Hindlimb muscle (tissue), 1 donor: ENCODE results near the gene MGP. TPM values are rescaled to one million over a fixed set of nuclear protein-coding genes. Genes with fewer than 3 reads are reported as not detected.
A peak's percentile ranks its signal among the peaks of the same experiment; 100 is the strongest.

ENCODE experiments used
- DNase-seq: peaks from one replicate; pipeline ENCODE4 v3.0.0-alpha.2; 2013
- polyA plus RNA-seq: library from polyadenylated mRNA; unstranded; fragments of 120-200 nt; gene quantifications from one replicate; pipeline ENCODE4 v1.2.1, GENCODE V29; 2013; ENCODE audit not compliant: insufficient read length

Gene MGP
- polyA plus RNA-seq, result 190 TPM

GRCh38 chr12:14885718-14886221, at the start of gene MGP:
MGP (minus strand) TSS chr12:14885854; CDS start chr12:14885791, 63 bp downstream.
- DNase-seq, result peak; percentile 89

- DNase-seq, result no peak
Measured at GRCh38 chr12:14935031-14935430, 49.4 kb upstream of the MGP start.

GRCh38 chr12:14934511-14934910, 48.9 kb upstream of the MGP start:
- DNase-seq, result no peak

GRCh38 chr12:14931791-14932560, 46.3 kb upstream of the MGP start:
- DNase-seq, result no peak

- no peak for DNase-seq
Measured at GRCh38 chr12:14931359-14931758, 45.7 kb upstream of the MGP start.

- no peak for DNase-seq
Measured at GRCh38 chr12:14930299-14930698, 44.6 kb upstream of the MGP start.

- peak; percentile 65 for DNase-seq
Measured at GRCh38 chr12:14928931-14929330, 43.3 kb upstream of the MGP start.

- DNase-seq, result no peak
Measured at GRCh38 chr12:14927267-14927666, 41.6 kb upstream of the MGP start.

GRCh38 chr12:14924541-14924940, 38.9 kb upstream of the MGP start:
- no peak for DNase-seq

- DNase-seq, result no peak
Measured at GRCh38 chr12:14923944-14924343, 38.3 kb upstream of the MGP start.

GRCh38 chr12:14921218-14921617, 35.6 kb upstream of the MGP start:
- DNase-seq, result no peak

GRCh38 chr12:14920475-14921126, 34.9 kb upstream of the MGP start:
- no peak for DNase-seq

- no peak for DNase-seq
Measured at GRCh38 chr12:14919455-14919854, 33.8 kb upstream of the MGP start.

- DNase-seq, result no peak
Measured at GRCh38 chr12:14915736-14916135, 30.1 kb upstream of the MGP start.

GRCh38 chr12:14913381-14913781, 27.7 kb upstream of the MGP start:
- no peak for DNase-seq

- DNase-seq, result no peak
Measured at GRCh38 chr12:14911131-14911530, 25.5 kb upstream of the MGP start.

GRCh38 chr12:14910090-14910915, 24.6 kb upstream of the MGP start:
- DNase-seq, result no peak

- no peak for DNase-seq
Measured at GRCh38 chr12:14907953-14908352, 22.3 kb upstream of the MGP start.

GRCh38 chr12:14906114-14906513, 20.5 kb upstream of the MGP start:
- DNase-seq, result no peak

GRCh38 chr12:14905269-14906004, 19.8 kb upstream of the MGP start:
- no peak for DNase-seq

- DNase-seq, result no peak
Measured at GRCh38 chr12:14904854-14905253, 19.2 kb upstream of the MGP start.

GRCh38 chr12:14903386-14904098, 17.9 kb upstream of the MGP start:
- no peak for DNase-seq
